ENCODE results near the gene JMJD8.

DNA sequence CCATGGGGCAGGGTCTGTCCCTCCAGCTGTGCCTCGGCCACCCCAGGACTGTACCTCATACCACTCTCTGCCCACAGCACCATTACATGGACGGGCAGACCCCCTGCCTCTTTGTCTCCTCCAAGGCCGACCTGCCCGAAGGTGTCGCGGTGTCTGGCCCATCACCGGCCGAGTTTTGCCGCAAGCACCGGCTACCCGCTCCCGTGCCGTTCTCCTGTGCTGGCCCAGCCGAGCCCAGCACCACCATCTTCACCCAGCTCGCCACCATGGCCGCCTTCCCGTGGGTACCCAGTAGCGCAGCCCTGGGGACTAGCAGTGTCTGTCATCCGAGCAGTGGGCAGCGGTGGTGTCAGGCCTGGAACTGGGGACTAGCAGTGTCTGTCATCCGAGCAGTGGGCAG, 11.3 kb downstream of the JMJD8 start:
- TF ChIP-seq TAF1 (conservative IDR thresholded peaks at IDR 0.05) (no peak), REST (IDR thresholded peaks at IDR 0.05) (no peak), ZBTB33 (IDR thresholded peaks at IDR 0.05) (no peak)
